MCF 10A (cell line): ENCODE results near the gene ACSS3. TPM values are rescaled to one million over a fixed set of nuclear protein-coding genes. Genes with fewer than 3 reads are reported as not detected.

ENCODE experiments used
- BruUV-seq: library from RNA; stranded (reverse); fragments of 400-500 nt; replicated peaks from 2 replicates; lab custom pipeline; 2021; lab: Mats Ljungman, UMichigan
- CTCF ChIA-PET: fragments of 300-600 bp; sonication (Branson Sonifier 250); formaldehyde crosslinking; extraction: SDS; loops from one replicate; lab custom pipeline; 2021; ENCODE audit warnings: antibody characterized with exemption, inconsistent platforms; lab: Yijun Ruan, JAX
- POLR2A ChIA-PET: fragments of 300-600, 350-650 bp; sonication (Branson Sonifier 250); formaldehyde crosslinking; extraction: SDS; loops from one replicate; lab custom pipeline; 2020; ENCODE audit warnings: antibody characterized with exemption, inconsistent platforms; lab: Yijun Ruan, JAX
- DNase-seq: peaks from one replicate; pipeline ENCODE4 v3.0.0-alpha.2; 2018; ENCODE audit not compliant: unreplicated experiment
- H3K27ac Mint-ChIP-seq: one replicate; pipeline ENCODE4 v1.8.0; 2022; ENCODE audit warnings: mild to moderate bottlenecking, low read depth, mixed read lengths; ENCODE audit not compliant: unreplicated experiment
- H3K27me3 Mint-ChIP-seq: one replicate; pipeline ENCODE4 v1.8.0; 2022; ENCODE audit warnings: mixed read lengths; ENCODE audit not compliant: insufficient read depth, unreplicated experiment
- H3K36me3 Mint-ChIP-seq: one replicate; pipeline ENCODE4 v1.8.0; 2022; ENCODE audit warnings: mild to moderate bottlenecking, moderate library complexity, mixed read lengths; ENCODE audit not compliant: insufficient read depth, unreplicated experiment
- H3K4me1 Mint-ChIP-seq: one replicate; pipeline ENCODE4 v1.8.0; 2022; ENCODE audit warnings: mixed read lengths; ENCODE audit not compliant: insufficient read depth, unreplicated experiment
- H3K4me3 Mint-ChIP-seq: one replicate; pipeline ENCODE4 v1.8.0; 2022; ENCODE audit warnings: mild to moderate bottlenecking, moderate library complexity, mixed read lengths; ENCODE audit not compliant: unreplicated experiment
- H3K9me3 Mint-ChIP-seq: one replicate; pipeline ENCODE4 v1.8.0; 2022; ENCODE audit warnings: mixed read lengths; ENCODE audit not compliant: unreplicated experiment
- CTCF ChIP-seq: fragments of 200-600 bp; IDR thresholded peaks from one replicate; pipeline ENCODE4 v1.8.0; 2022; ENCODE audit warnings: antibody characterized with exemption, mild to moderate bottlenecking; ENCODE audit not compliant: unreplicated experiment
- intact Hi-C: fragments of 100-400 bp; cut with micrococcal nuclease; formaldehyde crosslinking; loops from 2 replicates; pipeline ENCODE4 v1.14.1; 2022
- total RNA-seq: library from RNA; stranded (reverse); gene quantifications from 2 replicates; pipeline ENCODE4 v1.2.3, GENCODE V29; 2022

ACSS3 gene
- total RNA-seq, 1 experiment from 2014 or later = not detected

- no peak overlapping the region for H3K4me3 Mint-ChIP-seq
- no peaks in the 10 kb centered on the region for H3K4me1 Mint-ChIP-seq
- peaks cover 51% of the 10 kb centered on the region for H3K27me3 Mint-ChIP-seq
- no peaks in the 10 kb centered on the region for H3K36me3 Mint-ChIP-seq
- no peak for TF ChIP-seq CTCF
- no peak for DNase-seq
- BruUV-seq = no TSS peak
- POLR2A ChIA-PET = interaction anchor here (0.6 kb wide), 1 partner anchor 10 kb away, joined by 3 read pairs; no protein-coding TSS in a partner anchor
- no peak overlapping the region for H3K27ac Mint-ChIP-seq
- no peaks in the 10 kb centered on the region for H3K9me3 Mint-ChIP-seq
- CTCF ChIA-PET = interaction anchor here (1.6 kb wide), 1 partner anchor 790 kb away, joined by 4 read pairs; no protein-coding TSS in a partner anchor
- intact Hi-C loops = no loop called here
These were observed 185.2 kb downstream of the ACSS3 start for GRCh38 chr12:81263072-81263471.

- ChIA-PET CTCF (no interaction called here), POLR2A (no interaction called here)
- BruUV-seq = no TSS peak
- Mint-ChIP-seq H3K4me1 (no peaks in the 10 kb centered on the region), H3K27ac (no peak overlapping the region), H3K9me3 (no peaks in the 10 kb centered on the region), H3K4me3 (no peak overlapping the region), H3K27me3 (peaks cover 58% of the 10 kb centered on the region), H3K36me3 (no peaks in the 10 kb centered on the region)
- DNase-seq = no peak
- TF ChIP-seq CTCF = no peak
- intact Hi-C loops = no loop called here
These were observed 192.5 kb downstream of the ACSS3 start for GRCh38 chr12:81270385-81270784.

GRCh38 chr12:81274637-81275529 lies 197.0 kb downstream of the ACSS3 start:
- POLR2A ChIA-PET = no interaction called here
- no TSS peak for BruUV-seq
- Mint-ChIP-seq H3K27ac (no peak overlapping the region), H3K4me3 (no peak overlapping the region), H3K36me3 (no peaks in the 10 kb centered on the region), H3K4me1 (no peaks in the 10 kb centered on the region), H3K27me3 (peaks cover 75% of the 10 kb centered on the region), H3K9me3 (no peaks in the 10 kb centered on the region)
- intact Hi-C loops = no loop called here
- no peak for TF ChIP-seq CTCF
- CTCF ChIA-PET = no interaction called here
- DNase-seq = no peak

GRCh38 chr12:81284137-81284536 lies 206.3 kb downstream of the ACSS3 start:
- Mint-ChIP-seq H3K27me3 (peaks cover 53% of the 10 kb centered on the region), H3K4me1 (no peaks in the 10 kb centered on the region), H3K9me3 (no peaks in the 10 kb centered on the region), H3K4me3 (no peak overlapping the region), H3K36me3 (no peaks in the 10 kb centered on the region), H3K27ac (no peak overlapping the region)
- DNase-seq = peak; percentile 36
- ChIA-PET POLR2A (no interaction called here), CTCF (interaction anchor here (0.6 to 0.7 kb wide), 2 partner anchors 35 to 1094 kb away, joined by 4 read pairs; no protein-coding TSS in a partner anchor)
- intact Hi-C loops = no loop called here
- no TSS peak for BruUV-seq
- no peak for TF ChIP-seq CTCF
